ENCODE results near the gene CRACDL.

Gene CRACDL

GRCh38 chr2:98907966-98908905 is 27.8 kb downstream of the CRACDL start:
- no peak for TF ChIP-seq CTCF (conservative IDR thresholded peaks at IDR 0.05; ENCODE audit: low read depth, low read length)
- no peak overlapping the region for H3K4me3 ChIP-seq (ENCODE audit: low read depth, low read length)

GRCh38 chr2:98907385-98907784 is 28.6 kb downstream of the CRACDL start:
- no peak for TF ChIP-seq CTCF (conservative IDR thresholded peaks at IDR 0.05; ENCODE audit: low read depth, low read length)
- no peak overlapping the region for H3K4me3 ChIP-seq (ENCODE audit: low read depth, low read length)
- no peak for DNase-seq (ENCODE audit: low read depth)

More at GRCh38 chr2:98907966-98908905, 27.8 kb downstream of the CRACDL start:
- DNase-seq (ENCODE audit: low read depth) = no peak

- H3K4me3 ChIP-seq (ENCODE audit: low read depth, low read length) = no peak overlapping the region
- DNase-seq (ENCODE audit: low read depth) = no peak
- no peak for TF ChIP-seq CTCF (conservative IDR thresholded peaks at IDR 0.05; ENCODE audit: low read depth, low read length)
These were observed 32.1 kb downstream of the CRACDL start for GRCh38 chr2:98903767-98904485.

- TF ChIP-seq CTCF (conservative IDR thresholded peaks at IDR 0.05; ENCODE audit: low read depth, low read length) = no peak
- no peak overlapping the region for H3K4me3 ChIP-seq (ENCODE audit: low read depth, low read length)
- DNase-seq (ENCODE audit: low read depth) = no peak
These were observed 33.0 kb downstream of the CRACDL start for GRCh38 chr2:98903064-98903355.

- no peak for DNase-seq (ENCODE audit: low read depth)
- no peak overlapping the region for H3K4me3 ChIP-seq (ENCODE audit: low read depth, low read length)
- no peak for TF ChIP-seq CTCF (conservative IDR thresholded peaks at IDR 0.05; ENCODE audit: low read depth, low read length)
These were observed 33.6 kb downstream of the CRACDL start for GRCh38 chr2:98902209-98903063.

GRCh38 chr2:98901702-98902101 is 34.3 kb downstream of the CRACDL start:
- TF ChIP-seq CTCF (conservative IDR thresholded peaks at IDR 0.05; ENCODE audit: low read depth, low read length) = no peak
- no peak for DNase-seq (ENCODE audit: low read depth)
- H3K4me3 ChIP-seq (ENCODE audit: low read depth, low read length) = no peak overlapping the region
